ENCODE measurements around the gene ALDH4A1. TPM values are rescaled to one million over a fixed set of nuclear protein-coding genes. Genes with fewer than 3 reads are reported as not detected.

ALDH4A1 gene
- total and polyA plus RNA-seq, 9 of the 15 experiments (the other 6 are each of a cell fraction or from before 2014, with no cell fraction given): 0.27 to 31.4 (median 16.6) TPM

GRCh38 chr1:18939398-18940302 is 37.3 kb upstream of the ALDH4A1 start (continued):
- TF ChIP-seq HDAC8 (tag; IDR thresholded peaks at IDR 0.05): no peak
- no peak for TF ChIP-seq ZNF507 (tag; conservative IDR thresholded peaks at IDR 0.05)
- TF ChIP-seq NFATC3 (IDR thresholded peaks at IDR 0.05): no peak
- no peak for TF ChIP-seq GATAD2A (IDR thresholded peaks at IDR 0.05)
- no peak for TF ChIP-seq GATAD2B (IDR thresholded peaks at IDR 0.05; ENCODE audit: borderline replicate concordance)
- TF ChIP-seq, protein P1, sequence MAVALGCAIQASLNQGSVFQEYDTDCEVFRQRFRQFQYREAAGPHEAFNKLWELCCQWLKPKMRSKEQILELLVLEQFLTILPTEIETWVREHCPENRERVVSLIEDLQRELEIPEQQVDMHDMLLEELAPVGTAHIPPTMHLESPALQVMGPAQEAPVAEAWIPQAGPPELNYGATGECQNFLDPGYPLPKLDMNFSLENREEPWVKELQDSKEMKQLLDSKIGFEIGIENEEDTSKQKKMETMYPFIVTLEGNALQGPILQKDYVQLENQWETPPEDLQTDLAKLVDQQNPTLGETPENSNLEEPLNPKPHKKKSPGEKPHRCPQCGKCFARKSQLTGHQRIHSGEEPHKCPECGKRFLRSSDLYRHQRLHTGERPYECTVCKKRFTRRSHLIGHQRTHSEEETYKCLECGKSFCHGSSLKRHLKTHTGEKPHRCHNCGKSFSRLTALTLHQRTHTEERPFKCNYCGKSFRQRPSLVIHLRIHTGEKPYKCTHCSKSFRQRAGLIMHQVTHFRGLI (CRISPR knock-in tag; IDR thresholded peaks at IDR 0.05): no peak

DNA sequence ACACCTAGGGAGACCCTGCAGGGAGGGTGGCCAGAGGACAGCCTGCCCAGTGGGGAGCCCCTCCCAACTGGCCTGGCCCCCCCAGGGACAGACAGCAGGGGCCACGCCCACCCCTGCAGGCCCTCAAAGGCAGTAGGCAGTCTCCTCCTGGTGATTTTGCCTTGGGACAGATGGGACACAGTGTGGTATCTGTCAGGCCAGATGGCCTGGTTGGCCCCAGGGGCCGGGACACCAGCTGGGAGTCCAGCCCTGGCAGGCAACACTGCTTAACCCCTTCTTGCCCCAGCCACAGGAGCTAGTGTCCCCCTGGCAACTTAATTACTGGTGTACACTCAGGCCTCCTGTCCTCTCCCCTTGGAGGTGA is 36.3 kb upstream of the ALDH4A1 start:
- Histone ChIP-seq H3K9me1 (ENCODE audit: control insufficient read depth, insufficient read depth, low read length) (no peaks in the 10 kb centered on the region), H3K36me3 (ENCODE audit: control insufficient read depth, insufficient read depth, low read length) (no peaks in the 10 kb centered on the region), H2AFZ (ENCODE audit: low read depth, low read length) (no peak overlapping the region), H3K79me2 (ENCODE audit: control insufficient read depth, insufficient read depth, low read length) (no peaks in the 10 kb centered on the region), H3K27me3 (ENCODE audit: control insufficient read depth in 2 of 2, insufficient read depth in 2 of 2, low read length in 2 of 2) (peaks cover 19 to 60% of the 10 kb centered on the region in 2 experiments; a peak in 4 of 5 replicates), H3K4me1 (replicated peaks in 1 of 2; ENCODE audit: control insufficient read depth in 2 of 2, insufficient read depth in 2 of 2, low read length in 2 of 2) (peaks cover 0 to 11% of the 10 kb centered on the region in 2 experiments; a peak in 1 of 5 replicates), H4K20me1 (replicated peaks; ENCODE audit: control insufficient read depth, insufficient read depth, low read length) (no peaks in the 10 kb centered on the region; the same call in 1 of the 2 replicates), H3K4me2 (ENCODE audit: insufficient read depth, low read length) (no peak overlapping the region), H3K27ac (ENCODE audit: extremely low read depth, low read depth, low read length) (no peak overlapping the region), H3K9ac (ENCODE audit: insufficient read depth in 1 of 2, low read depth in 2 of 2, low read length in 2 of 2) (peak overlapping the region in 1 of 2 experiments; percentile 38; a peak in 1 of 4 replicates), H3K9me3 (replicated peaks; ENCODE audit: control insufficient read depth, insufficient read depth, low read depth, low read length) (no peaks in the 10 kb centered on the region), H3K4me3 (no peak overlapping the region)
- DNase-seq (ENCODE audit: extremely low read depth in 1 of 4, low spot score in 3 of 4) (peak in 2 of 4 experiments; percentile 34), ATAC-seq (peak; percentile 15; the same call in 2 of the 3 replicates), FAIRE-seq (no peak)
- ChIA-PET CTCF (ENCODE audit: low intra/inter-chr PET ratio) (no interaction called here), POLR2A (interaction anchor here (0.5 to 0.9 kb wide), 3 partner anchors 15 to 54 kb away, joined by 3 to 5 read pairs (median 3); no protein-coding TSS in a partner anchor)
- BruUV-seq (replicated peaks): no TSS peak
- TF ChIP-seq CBFA2T3 (IDR thresholded peaks at IDR 0.05) (peak; percentile 48), ZNF134 (CRISPR knock-in tag; conservative IDR thresholded peaks at IDR 0.05) (no peak)
- in situ Hi-C loops (cut with MboI) (no loop called here), intact Hi-C loops (cut with micrococcal nuclease) (no loop called here)
- WGBS (ENCODE audit: insufficient coverage, low coverage, missing lambda C conversion rate): 3% methylated on average over 2 of the region's 2 CpGs
